ENCODE data around the gene MACF1. TPM values are rescaled to one million over a fixed set of nuclear protein-coding genes. Genes with fewer than 3 reads are reported as not detected.
"Not testable (repeated sequence)": the region's sequence is repeated elsewhere in the genome, so short reads cannot be mapped to it uniquely, and the experiment has no call there.

The MACF1 gene
- polyA plus RNA-seq, 4 donors, result 181 to 293 (median 259) TPM

DNA sequence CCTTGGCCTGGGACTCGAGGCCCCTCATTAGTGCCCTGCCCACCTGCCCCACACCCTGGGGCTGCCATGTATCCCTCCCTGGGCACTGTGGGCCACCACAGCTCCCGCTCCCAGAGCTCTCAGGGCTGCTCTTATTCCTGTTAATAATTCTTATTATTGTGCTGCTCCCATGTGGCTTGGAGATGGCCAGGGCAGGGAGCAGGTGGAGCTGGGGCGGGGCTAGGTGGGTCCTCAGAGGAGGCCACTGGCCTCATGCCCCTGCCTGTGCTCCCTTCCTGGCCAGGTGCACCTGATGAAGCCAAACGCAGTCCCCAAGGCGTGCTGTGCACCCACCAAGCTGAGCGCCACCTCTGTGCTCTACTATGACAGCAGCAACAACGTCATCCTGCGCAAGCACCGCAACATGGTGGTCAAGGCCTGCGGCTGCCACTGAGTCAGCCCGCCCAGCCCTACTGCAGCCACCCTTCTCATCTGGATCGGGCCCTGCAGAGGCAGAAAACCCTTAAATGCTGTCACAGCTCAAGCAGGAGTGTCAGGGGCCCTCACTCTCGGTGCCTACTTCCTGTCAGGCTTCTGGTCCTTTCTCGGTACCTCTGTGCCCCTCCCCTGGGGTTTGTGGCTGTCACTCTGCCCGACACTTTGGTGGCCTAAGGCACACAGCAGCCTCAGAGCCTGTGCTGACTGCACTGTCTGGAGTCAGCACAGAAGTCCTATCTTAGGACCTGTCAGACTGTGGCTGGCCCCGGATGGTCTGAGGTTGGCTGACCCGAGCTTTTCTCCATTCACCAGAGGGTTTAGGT, 321.1 kb downstream of the MACF1 start:
- no peak for DNase-seq (ENCODE audit: low read depth in 4 of 4, low spot score in 2 of 4)

DNA sequence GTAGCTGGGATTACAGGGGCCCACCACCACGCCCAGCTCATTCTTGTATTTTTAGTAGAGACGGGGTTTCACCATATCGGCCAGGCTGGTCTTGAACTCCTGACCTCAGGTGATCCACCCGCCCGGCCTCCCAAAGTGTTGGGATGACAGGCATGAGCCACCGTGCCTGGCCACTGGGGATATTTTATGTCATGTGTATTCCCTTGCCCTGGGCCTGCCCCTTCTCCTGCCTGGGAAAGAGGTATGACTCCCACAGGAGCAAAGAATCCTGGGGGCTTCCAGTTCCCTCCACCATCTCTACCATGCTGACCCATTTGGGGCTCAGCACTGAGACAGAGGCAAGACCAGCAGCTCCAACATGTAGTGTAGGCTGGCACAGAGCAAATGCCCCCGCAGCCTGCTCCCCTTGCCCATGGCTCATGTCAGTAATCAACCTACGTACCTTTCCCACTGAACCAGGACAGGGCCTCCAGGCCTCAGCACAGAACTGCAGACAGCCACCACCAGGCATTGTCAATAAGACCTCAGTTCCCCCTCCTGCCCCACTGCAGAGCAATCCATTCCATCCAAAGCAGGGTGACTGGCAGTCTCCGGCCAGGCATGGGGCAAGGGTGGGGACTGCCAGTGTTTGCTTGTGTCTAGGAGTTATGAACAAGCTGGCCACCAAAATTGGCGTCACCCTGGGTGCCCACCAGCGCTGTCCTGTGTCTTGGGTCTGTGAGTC, 322.1 kb downstream of the MACF1 start:
- DNase-seq (ENCODE audit: low read depth in 4 of 4, low spot score in 2 of 4), result no peak

DNA sequence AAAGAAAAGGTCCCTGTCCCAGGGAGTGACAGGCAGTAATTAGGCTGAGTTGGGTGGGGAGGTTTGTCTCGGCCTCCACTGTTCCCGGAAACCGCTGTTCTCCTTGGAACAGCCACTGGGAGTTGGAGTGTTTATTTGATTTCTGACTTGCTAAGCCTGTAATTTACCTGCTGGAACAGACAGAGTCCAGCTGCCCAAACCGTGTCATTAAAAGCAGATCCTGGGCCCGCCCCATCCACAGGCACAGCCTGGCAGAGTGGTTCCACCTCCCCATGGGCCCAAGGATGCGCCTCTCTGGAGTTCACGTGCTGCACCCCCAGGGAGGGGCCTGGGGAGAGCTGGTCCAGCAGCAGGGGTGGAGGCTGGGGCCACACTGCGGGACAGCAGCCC, 322.7 kb downstream of the MACF1 start:
- DNase-seq (ENCODE audit: low read depth in 4 of 4, low spot score in 2 of 4), result not testable (repeated sequence)

DNA sequence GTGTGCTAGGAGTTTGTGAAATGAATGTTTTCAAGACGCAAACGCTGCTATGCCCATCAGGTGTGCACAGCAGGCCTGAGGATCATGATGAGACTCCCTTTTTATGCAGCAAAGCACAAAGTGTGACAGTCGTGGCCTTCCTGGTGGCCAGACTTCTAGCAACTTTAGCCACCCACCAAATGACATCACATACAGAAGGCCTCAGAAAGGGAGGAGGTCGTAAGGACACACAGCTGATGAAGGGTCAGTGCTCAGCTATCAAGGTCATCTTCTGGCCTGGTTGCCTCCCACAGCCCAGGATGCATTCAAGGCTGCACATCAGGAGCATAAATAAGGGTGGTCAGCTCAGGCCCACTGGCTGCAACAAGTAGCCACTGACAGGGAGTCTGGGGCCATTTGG, 323.6 kb downstream of the MACF1 start:
- DNase-seq (ENCODE audit: low read depth in 4 of 4, low spot score in 2 of 4), result no peak

DNA sequence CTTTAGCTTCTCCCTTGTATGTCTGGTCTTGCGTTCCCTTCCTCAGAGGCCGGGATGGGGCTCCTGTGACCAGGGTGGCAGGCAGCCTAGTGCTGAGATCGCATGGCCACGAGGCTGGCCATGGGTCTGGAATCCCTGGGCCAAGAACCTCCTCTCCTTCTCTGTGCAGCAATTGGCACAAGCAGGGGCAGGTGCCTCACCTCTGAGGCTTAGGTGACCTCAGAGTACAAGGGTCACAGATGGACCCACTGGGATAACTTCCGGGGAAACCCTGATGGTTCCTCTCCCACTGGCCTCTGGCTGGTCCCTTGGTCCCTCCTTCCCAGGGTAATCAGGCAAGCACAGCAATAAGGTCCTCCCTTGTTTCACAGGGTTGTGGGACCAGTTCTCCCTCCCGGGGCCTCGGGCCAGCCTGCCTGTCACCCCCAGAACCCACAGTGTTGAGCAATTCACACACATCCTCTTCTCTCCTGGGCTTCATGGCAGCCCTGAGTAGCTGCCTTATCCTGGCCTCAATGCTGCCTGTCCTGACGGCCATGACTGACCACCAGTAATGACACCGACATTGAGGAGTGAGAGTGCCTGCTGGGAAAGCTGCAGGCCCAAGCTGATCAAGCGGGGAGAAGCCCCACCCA, 325.5 kb downstream of the MACF1 start:
- no peak for DNase-seq (ENCODE audit: low read depth in 4 of 4, low spot score in 2 of 4)

DNA sequence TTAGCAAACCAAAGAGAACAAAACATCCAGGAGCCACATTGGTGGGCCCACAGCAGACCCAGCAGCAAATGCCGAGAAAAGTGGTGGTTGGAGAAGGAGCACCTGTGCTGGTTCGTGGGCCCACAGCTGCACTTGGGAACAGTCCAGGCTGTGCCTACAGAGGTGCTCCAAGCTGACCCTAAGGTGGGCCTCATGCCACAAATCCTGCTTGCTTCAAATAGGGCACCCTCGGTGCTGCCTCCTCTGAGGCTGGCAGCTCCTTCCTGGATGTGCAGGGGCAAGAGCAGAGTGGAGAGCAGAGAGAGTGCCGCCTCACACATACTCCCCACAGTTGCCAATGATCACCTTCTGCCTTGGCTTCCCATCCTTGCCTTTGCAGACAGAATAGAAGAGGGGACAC, 327.0 kb downstream of the MACF1 start:
- DNase-seq (ENCODE audit: low read depth in 4 of 4, low spot score in 2 of 4), result no peak

DNA sequence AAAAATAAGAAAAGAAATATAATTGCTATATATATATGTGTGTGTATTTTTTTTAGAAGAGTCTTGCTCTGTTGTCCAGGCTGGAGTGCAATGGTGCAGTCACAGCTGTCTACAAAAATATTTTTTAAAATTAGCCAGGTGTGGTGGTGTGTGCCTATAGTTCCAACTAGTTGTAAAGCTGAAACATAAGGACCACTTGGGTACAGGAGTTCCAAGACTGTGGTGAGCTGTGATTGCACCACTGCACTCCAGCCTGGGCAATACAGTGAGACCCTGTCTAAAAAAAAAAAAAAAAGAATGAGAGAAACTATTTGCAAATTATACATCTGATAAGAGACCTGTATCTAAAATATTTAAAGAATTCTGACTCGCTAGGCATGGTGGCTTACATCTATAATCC, 328.9 kb downstream of the MACF1 start:
- DNase-seq (ENCODE audit: low read depth in 4 of 4, low spot score in 2 of 4), result no peak

Other genes starting within 250 kb of the MACF1 start
- 100 to 1,000 TPM in 2 of 4 donors, 10 to 100 TPM in 2; 87.6 to 112 (median 101) TPM for gene AKIRIN1, start 213.4 kb upstream of the MACF1 start, polyA plus RNA-seq (ENCODE audit: insufficient read length in 4 of 4)
- 100 to 1,000 TPM; 242 to 337 (median 312) TPM for gene NDUFS5, start 178.3 kb upstream of the MACF1 start, polyA plus RNA-seq (ENCODE audit: insufficient read length in 4 of 4)